ENCODE data around the gene WNT10A. TPM values are rescaled to one million over a fixed set of nuclear protein-coding genes. Genes with fewer than 3 reads are reported as not detected.

The WNT10A gene
- 1 to 10 TPM; 3.6 to 4.3 TPM for total RNA-seq

GRCh38 chr2:218880102-218880858 is at the start of gene WNT10A:
Gene WNT10A, plus strand, starts transcription at chr2:218880852. Its CDS starts 144 bp downstream, at chr2:218880996.
- TF ChIP-seq POLR2A (IDR thresholded peaks at IDR 0.05) (no peak), POLR2AphosphoS5 (IDR thresholded peaks at IDR 0.05) (no peak)
- TF ChIP-seq, protein P1, sequence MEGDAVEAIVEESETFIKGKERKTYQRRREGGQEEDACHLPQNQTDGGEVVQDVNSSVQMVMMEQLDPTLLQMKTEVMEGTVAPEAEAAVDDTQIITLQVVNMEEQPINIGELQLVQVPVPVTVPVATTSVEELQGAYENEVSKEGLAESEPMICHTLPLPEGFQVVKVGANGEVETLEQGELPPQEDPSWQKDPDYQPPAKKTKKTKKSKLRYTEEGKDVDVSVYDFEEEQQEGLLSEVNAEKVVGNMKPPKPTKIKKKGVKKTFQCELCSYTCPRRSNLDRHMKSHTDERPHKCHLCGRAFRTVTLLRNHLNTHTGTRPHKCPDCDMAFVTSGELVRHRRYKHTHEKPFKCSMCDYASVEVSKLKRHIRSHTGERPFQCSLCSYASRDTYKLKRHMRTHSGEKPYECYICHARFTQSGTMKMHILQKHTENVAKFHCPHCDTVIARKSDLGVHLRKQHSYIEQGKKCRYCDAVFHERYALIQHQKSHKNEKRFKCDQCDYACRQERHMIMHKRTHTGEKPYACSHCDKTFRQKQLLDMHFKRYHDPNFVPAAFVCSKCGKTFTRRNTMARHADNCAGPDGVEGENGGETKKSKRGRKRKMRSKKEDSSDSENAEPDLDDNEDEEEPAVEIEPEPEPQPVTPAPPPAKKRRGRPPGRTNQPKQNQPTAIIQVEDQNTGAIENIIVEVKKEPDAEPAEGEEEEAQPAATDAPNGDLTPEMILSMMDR (IDR thresholded peaks at IDR 0.05), result no peak
- DNase-seq (ENCODE audit: low spot score), result no peak
- intact Hi-C loops (cut with DNase I), result no loop called here
- Histone ChIP-seq H3K4me3 (peak within 1 kb of the TSS; percentile 27 to 29), H3K27me3 (replicated peaks; ENCODE audit: insufficient read depth) (peaks cover 4% of the 10 kb centered on the region), H3K4me1 (replicated peaks) (no peaks in the 10 kb centered on the region), H3K36me3 (no peaks in the 10 kb centered on the region), H3K27ac (peak within 1 kb of the TSS in 1 of 2 donors; percentile 14), H3K9me3 (no peaks in the 10 kb centered on the region)
- WGBS, result under 1% methylated on average over 41 of the region's 58 CpGs

GRCh38 chr2:218831378-218831990 is 49.2 kb upstream of the WNT10A start, which contains the start of gene PRKAG3:
Gene PRKAG3, minus strand, starts transcription at chr2:218831803.
- no peak within 1 kb of the TSS for H3K4me3 ChIP-seq
- H3K9me3 ChIP-seq, result no peaks in the 10 kb centered on the region
- H3K4me1 ChIP-seq (replicated peaks), result no peaks in the 10 kb centered on the region
- no peak for DNase-seq (ENCODE audit: low spot score)
- intact Hi-C loops (cut with DNase I), result no loop called here
- no peaks in the 10 kb centered on the region for H3K27me3 ChIP-seq (replicated peaks; ENCODE audit: insufficient read depth)
- 76% methylated on average over 18 of the region's 18 CpGs for WGBS
- H3K27ac ChIP-seq, result no peak within 1 kb of the TSS
- H3K36me3 ChIP-seq, result no peaks in the 10 kb centered on the region
- TF ChIP-seq, protein P1 (IDR thresholded peaks at IDR 0.05), result no peak
- TF ChIP-seq POLR2AphosphoS5 (IDR thresholded peaks at IDR 0.05) (no peak), POLR2A (IDR thresholded peaks at IDR 0.05) (no peak)

GRCh38 chr2:218832081-218832480 is 48.6 kb upstream of the WNT10A start:
- WGBS, result 94% methylated on average over 3 of the region's 3 CpGs
- H3K27me3 ChIP-seq (replicated peaks; ENCODE audit: insufficient read depth), result no peaks in the 10 kb centered on the region
- no peak for DNase-seq (ENCODE audit: low spot score)
- H3K4me1 ChIP-seq (replicated peaks), result no peaks in the 10 kb centered on the region
- no peaks in the 10 kb centered on the region for H3K36me3 ChIP-seq
- H3K9me3 ChIP-seq, result no peaks in the 10 kb centered on the region
- TF ChIP-seq POLR2AphosphoS5 (IDR thresholded peaks at IDR 0.05) (no peak), POLR2A (IDR thresholded peaks at IDR 0.05) (no peak)
- TF ChIP-seq, protein P1 (IDR thresholded peaks at IDR 0.05), result no peak
- intact Hi-C loops (cut with DNase I), result no loop called here
- no peak overlapping the region for H3K4me3 ChIP-seq
- no peak overlapping the region for H3K27ac ChIP-seq

- Histone ChIP-seq H3K27me3 (replicated peaks; ENCODE audit: insufficient read depth) (no peaks in the 10 kb centered on the region), H3K4me1 (replicated peaks) (no peaks in the 10 kb centered on the region), H3K4me3 (no peak overlapping the region), H3K36me3 (no peaks in the 10 kb centered on the region), H3K9me3 (no peaks in the 10 kb centered on the region), H3K27ac (no peak overlapping the region)
- no peak for DNase-seq (ENCODE audit: low spot score)
- intact Hi-C loops (cut with DNase I), result no loop called here
- 67% methylated on average over 3 of the region's 3 CpGs for WGBS
- TF ChIP-seq, protein P1 (IDR thresholded peaks at IDR 0.05), result no peak
- TF ChIP-seq POLR2A (IDR thresholded peaks at IDR 0.05), result no peak
- TF ChIP-seq POLR2AphosphoS5 (IDR thresholded peaks at IDR 0.05), result no peak
Measured at GRCh38 chr2:218832520-218832919, 48.1 kb upstream of the WNT10A start.
